K562 (cell line): ENCODE data around the gene DCAF6. TPM values are rescaled to one million over a fixed set of nuclear protein-coding genes. Genes with fewer than 3 reads are reported as not detected.

Experiments
- ASH1L ChIP-seq: fragments of 450-650 bp; IDR thresholded peaks from 2 replicates; pipeline ENCODE4 v1.6.1; 2018; ENCODE audit warnings: borderline replicate concordance, mild to moderate bottlenecking, low read depth; ENCODE audit not compliant: partially characterized antibody
- ATF7 ChIP-seq: fragments of 450-650 bp; IDR thresholded peaks from 2 replicates; pipeline ENCODE4 v1.7.1; 2014; ENCODE audit warnings: mild to moderate bottlenecking, moderate library complexity
- BHLHE40 ChIP-seq: IDR thresholded peaks from 2 replicates; pipeline ENCODE4 v1.6.1; 2011; ENCODE audit warnings: low read length, improper control_type of control experiment
- CBX1 ChIP-seq: sonication (generic); IDR thresholded peaks from 2 replicates; pipeline ENCODE4 v1.6.1; 2016; ENCODE audit warnings: antibody characterized with exemption, low read depth, mild to moderate bottlenecking
- CBX3 ChIP-seq, 2 experiments: IDR thresholded peaks; 1 replicate in 1 of 2; 2 replicates in 1 of 2; pipeline ENCODE4 v1.6.1; 2012; ENCODE audit warnings: inconsistent platforms in 2 of 2, low read length in 2 of 2, borderline replicate concordance in 1 of 2, control low read depth in 1 of 2
- CXXC5 ChIP-seq: fragments of 250-450 bp; sonication (Bioruptor Pico); IDR thresholded peaks from 2 replicates; pipeline ENCODE4 v1.8.0; 2022; ENCODE audit warnings: inconsistent platforms, mild to moderate bottlenecking, moderate library complexity
- DEAF1 ChIP-seq: fragments of 450-650 bp; formaldehyde crosslinking; IDR thresholded peaks from 2 replicates; pipeline ENCODE4 v1.4.0; 2020; ENCODE audit warnings: mild to moderate bottlenecking, moderate library complexity
- ESRRA ChIP-seq: fragments of 450-650 bp; IDR thresholded peaks from 2 replicates; pipeline ENCODE4 v1.6.1; 2014; ENCODE audit warnings: low read depth, mild to moderate bottlenecking, moderate library complexity, borderline replicate concordance
- NUFIP1 ChIP-seq: fragments of 450-650 bp; IDR thresholded peaks from 2 replicates; pipeline ENCODE4 v1.6.1; 2018; ENCODE audit not compliant: partially characterized antibody
- RCOR1 ChIP-seq, 2 experiments: IDR thresholded peaks; 2 replicates each; pipeline ENCODE4 v1.6.1; 2012; ENCODE audit warnings: low read depth in 2 of 2, low read length in 2 of 2, borderline replicate concordance in 1 of 2, improper control_type of control experiment in 1 of 2
- RNF2 ChIP-seq: sonication (generic); IDR thresholded peaks from 2 replicates; pipeline ENCODE4 v1.6.1; 2016
- SIN3B ChIP-seq: fragments of 450-650 bp; IDR thresholded peaks from 2 replicates; pipeline ENCODE4 v1.6.1; 2017; ENCODE audit warnings: low read depth, mild to moderate bottlenecking, moderate library complexity
- SMAD4 ChIP-seq: fragments of 250-450 bp; sonication (Bioruptor Pico); conservative IDR thresholded peaks from 2 replicates; pipeline ENCODE4 v1.8.0; 2021; ENCODE audit warnings: inconsistent platforms, mild to moderate bottlenecking, moderate library complexity
- SOX6 ChIP-seq: fragments of 450-650 bp; IDR thresholded peaks from 2 replicates; pipeline ENCODE4 v1.6.1; 2014; ENCODE audit warnings: mild to moderate bottlenecking
- TRIM28 ChIP-seq: fragments of 450-650 bp; IDR thresholded peaks from 2 replicates; pipeline ENCODE4 v1.6.1; 2017
- ZBTB26 ChIP-seq: fragments of 450-650 bp; formaldehyde crosslinking; IDR thresholded peaks from 2 replicates; pipeline ENCODE4 v1.4.0; 2022; ENCODE audit warnings: missing genetic modification characterization
- ZEB2 ChIP-seq: fragments of 450-650 bp; IDR thresholded peaks from 2 replicates; pipeline ENCODE4 v1.6.1; 2016
- ZFP36 ChIP-seq: fragments of 150-350 bp; IDR thresholded peaks from 2 replicates; pipeline ENCODE4 v1.6.1; 2018; ENCODE audit warnings: low read length, low read depth; ENCODE audit not compliant: partially characterized antibody
- ZNF239 ChIP-seq: fragments of 250-450 bp; sonication (Bioruptor Pico); IDR thresholded peaks from 2 replicates; pipeline ENCODE4 v1.4.0; 2020; ENCODE audit warnings: mild to moderate bottlenecking
- ZNF445 ChIP-seq: fragments of 250-450 bp; sonication (Bioruptor Pico); IDR thresholded peaks from 2 replicates; pipeline ENCODE4 v1.4.0; 2020; ENCODE audit warnings: low read depth, mild to moderate bottlenecking, moderate library complexity
- polyA plus RNA-seq, 8 experiments: library from polyadenylated mRNA; depleted of rRNA in 4 of 8; stranded (reverse) in 5 of 8; unstranded in 3 of 8; fragments of >200 nt; fragmentation: Nextera tagmentation in 2 of 8; fragmentation: Illumina TruSeq in 1 of 8; extraction: Ambion mirVana in 2 of 8; extraction: Trizol in 1 of 8; gene quantifications; 2 replicates each; pipeline versions ENCODE4 v1.2.1 to v1.2.3, GENCODE V29; 2011 to 2014; ENCODE audit warnings: inconsistent platforms in 1 of 8, missing spikeins in 1 of 8
- total RNA-seq, 7 experiments: library from RNA; depleted of rRNA in 6 of 7; stranded (reverse); fragments of >200 nt in 6 of 7; fragmentation: Illumina TruSeq in 2 of 7; extraction: Trizol in 2 of 7; gene quantifications; 2 replicates each; pipeline versions ENCODE4 v1.2.1 to v1.2.3, GENCODE V29; 2011 to 2021; ENCODE audit warnings: low replicate concordance in 1 of 7
- TF ChIP-seq, protein P1 (sequence below): fragments of 450-650 bp; formaldehyde crosslinking; IDR thresholded peaks from 2 replicates; pipeline ENCODE4 v1.4.0; 2022; ENCODE audit warnings: mild to moderate bottlenecking, moderate library complexity
- TF ChIP-seq, protein P2 (sequence below): fragments of 450-650 bp; formaldehyde crosslinking; IDR thresholded peaks from 2 replicates; pipeline ENCODE4 v1.4.0; 2020; ENCODE audit warnings: mild to moderate bottlenecking, mixed read lengths
- TF ChIP-seq, protein P3 (sequence below): IDR thresholded peaks from 2 replicates; pipeline ENCODE4 v1.6.1; 2012; ENCODE audit warnings: low read depth, low read length, improper control_type of control experiment, borderline replicate concordance

The DCAF6 gene
- total and polyA plus RNA-seq, 9 of the 15 experiments (the other 6 are each of a cell fraction or from before 2014, with no cell fraction given), result 19.1 to 102 (median 46.3) TPM

DNA sequence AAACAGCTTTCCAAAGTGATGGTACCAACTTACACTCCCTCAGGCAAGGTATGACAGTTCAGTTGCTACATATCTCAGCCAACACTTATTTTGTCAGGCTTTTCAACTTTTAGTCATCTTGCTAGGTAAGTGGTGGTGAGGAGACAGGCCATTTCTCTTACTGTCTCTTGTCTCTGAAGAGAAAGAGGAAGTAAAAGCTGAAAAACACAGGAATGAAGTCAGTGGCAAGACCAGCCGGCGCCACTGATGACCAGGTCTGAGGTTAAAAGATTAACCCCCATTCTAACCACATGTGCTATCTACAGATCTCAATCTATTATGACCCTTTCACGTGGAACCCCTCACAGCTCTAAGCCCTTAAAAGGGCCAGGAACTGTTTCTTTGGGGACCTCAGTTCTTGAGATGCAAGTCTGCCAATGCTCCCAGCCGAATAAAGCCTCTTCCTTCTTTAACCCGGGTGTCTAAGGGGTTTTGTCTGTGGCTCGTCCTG, 26.7 kb upstream of the DCAF6 start (continued):
- TF ChIP-seq ZEB2 (0 out of 2 replicates have a peak, but pooled peaks have one; percentile 13), CBX3 (IDR thresholded peaks at IDR 0.05; ENCODE audit: borderline replicate concordance in 1 of 2, low read length in 2 of 2) (peak in 1 of 2 experiments; percentile 98; a peak in 2 of 3 replicates), TRIM28 (peak; percentile 97), DEAF1 (CRISPR knock-in tag) (peak; percentile 9; the same call in 1 of the 2 replicates), SOX6 (peak; percentile 44; the same call in 1 of the 2 replicates), ASH1L (no peak), ATF7 (peak; percentile 58), ZBTB26 (CRISPR knock-in tag) (no peak), ZFP36 (peak; percentile 15), SIN3B (no peak), CXXC5 (peak; percentile 45), RCOR1 (IDR thresholded peaks at IDR 0.05; ENCODE audit: borderline replicate concordance in 1 of 2, low read depth in 2 of 2, low read length in 2 of 2) (0 out of 4 replicates have a peak, but pooled peaks of 1 of the 2 experiments have one; percentile 6), BHLHE40 (0 out of 2 replicates have a peak, but pooled peaks have one; percentile 16), NUFIP1 (no peak), SMAD4 (CRISPR knock-in tag) (peak; percentile 82), ESRRA (peak; percentile 62; the same call in 1 of the 2 replicates), ZNF445 (0 out of 2 replicates have a peak, but pooled peaks have one; percentile 63), RNF2 (no peak), ZNF239 (CRISPR knock-in tag) (no peak), CBX1 (peak; percentile 94)
- TF ChIP-seq, protein P1, sequence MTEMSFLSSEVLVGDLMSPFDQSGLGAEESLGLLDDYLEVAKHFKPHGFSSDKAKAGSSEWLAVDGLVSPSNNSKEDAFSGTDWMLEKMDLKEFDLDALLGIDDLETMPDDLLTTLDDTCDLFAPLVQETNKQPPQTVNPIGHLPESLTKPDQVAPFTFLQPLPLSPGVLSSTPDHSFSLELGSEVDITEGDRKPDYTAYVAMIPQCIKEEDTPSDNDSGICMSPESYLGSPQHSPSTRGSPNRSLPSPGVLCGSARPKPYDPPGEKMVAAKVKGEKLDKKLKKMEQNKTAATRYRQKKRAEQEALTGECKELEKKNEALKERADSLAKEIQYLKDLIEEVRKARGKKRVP (CRISPR knock-in tag), result 0 out of 2 replicates have a peak, but pooled peaks have one; percentile 11
- TF ChIP-seq, protein P2, sequence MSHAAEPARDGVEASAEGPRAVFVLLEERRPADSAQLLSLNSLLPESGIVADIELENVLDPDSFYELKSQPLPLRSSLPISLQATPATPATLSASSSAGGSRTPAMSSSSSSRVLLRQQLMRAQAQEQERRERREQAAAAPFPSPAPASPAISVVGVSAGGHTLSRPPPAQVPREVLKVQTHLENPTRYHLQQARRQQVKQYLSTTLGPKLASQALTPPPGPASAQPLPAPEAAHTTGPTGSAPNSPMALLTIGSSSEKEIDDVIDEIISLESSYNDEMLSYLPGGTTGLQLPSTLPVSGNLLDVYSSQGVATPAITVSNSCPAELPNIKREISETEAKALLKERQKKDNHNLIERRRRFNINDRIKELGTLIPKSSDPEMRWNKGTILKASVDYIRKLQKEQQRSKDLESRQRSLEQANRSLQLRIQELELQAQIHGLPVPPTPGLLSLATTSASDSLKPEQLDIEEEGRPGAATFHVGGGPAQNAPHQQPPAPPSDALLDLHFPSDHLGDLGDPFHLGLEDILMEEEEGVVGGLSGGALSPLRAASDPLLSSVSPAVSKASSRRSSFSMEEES, result no peak
- TF ChIP-seq, protein P3, sequence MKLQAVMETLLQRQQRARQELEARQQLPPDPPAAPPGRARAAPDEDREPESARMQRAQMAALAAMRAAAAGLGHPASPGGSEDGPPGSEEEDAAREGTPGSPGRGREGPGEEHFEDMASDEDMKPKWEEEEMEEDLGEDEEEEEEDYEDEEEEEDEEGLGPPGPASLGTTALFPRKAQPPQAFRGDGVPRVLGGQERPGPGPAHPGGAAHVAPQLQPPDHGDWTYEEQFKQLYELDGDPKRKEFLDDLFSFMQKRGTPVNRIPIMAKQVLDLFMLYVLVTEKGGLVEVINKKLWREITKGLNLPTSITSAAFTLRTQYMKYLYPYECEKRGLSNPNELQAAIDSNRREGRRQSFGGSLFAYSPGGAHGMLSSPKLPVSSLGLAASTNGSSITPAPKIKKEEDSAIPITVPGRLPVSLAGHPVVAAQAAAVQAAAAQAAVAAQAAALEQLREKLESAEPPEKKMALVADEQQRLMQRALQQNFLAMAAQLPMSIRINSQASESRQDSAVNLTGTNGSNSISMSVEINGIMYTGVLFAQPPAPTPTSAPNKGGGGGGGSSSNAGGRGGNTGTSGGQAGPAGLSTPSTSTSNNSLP, result no peak
